ENCODE data around the gene CLEC14A. TPM values are rescaled to one million over a fixed set of nuclear protein-coding genes. Genes with fewer than 3 reads are reported as not detected.

Gene CLEC14A
- total RNA-seq, 2 donors from 2014 or later = not detected

- DNase-seq (ENCODE audit: low spot score) = no peak
- no peak for ATAC-seq
- Mint-ChIP-seq H3K9me3 (peaks cover 5% of the 10 kb centered on the region), H3K4me3 (no peak overlapping the region), H3K4me1 (ENCODE audit: low read depth in 2 of 2) (peaks cover 0 to 10% of the 10 kb centered on the region in 2 donors), H3K27me3 (peaks cover 35 to 41% of the 10 kb centered on the region in 2 donors), H3K27ac (no peak overlapping the region), H3K36me3 (peaks cover 4% of the 10 kb centered on the region)
These were observed 1.6 kb upstream of the CLEC14A start for GRCh38 chr14:38257507-38257906.

GRCh38 chr14:38256533-38256840, 594 bp upstream of the CLEC14A start:
- Mint-ChIP-seq H3K27ac (no peak overlapping the region), H3K4me3 (no peak overlapping the region), H3K9me3 (no peaks in the 10 kb centered on the region), H3K27me3 (peaks cover 34 to 39% of the 10 kb centered on the region in 2 donors), H3K36me3 (no peaks in the 10 kb centered on the region), H3K4me1 (ENCODE audit: low read depth in 2 of 2) (peaks cover 0 to 10% of the 10 kb centered on the region in 2 donors)
- DNase-seq (ENCODE audit: low spot score) (no peak), ATAC-seq (no peak)

GRCh38 chr14:38255408-38255672, 553 bp downstream of the CLEC14A start:
- DNase-seq (ENCODE audit: low spot score) (no peak), ATAC-seq (peak; percentile 38 to 69)
- Mint-ChIP-seq H3K27ac (no peak overlapping the region), H3K27me3 (peaks cover 28 to 36% of the 10 kb centered on the region in 2 donors), H3K4me1 (ENCODE audit: low read depth in 2 of 2) (peaks cover 0 to 10% of the 10 kb centered on the region in 2 donors), H3K4me3 (no peak overlapping the region), H3K36me3 (no peaks in the 10 kb centered on the region), H3K9me3 (no peaks in the 10 kb centered on the region)

- Mint-ChIP-seq H3K4me3 (no peak overlapping the region), H3K36me3 (no peaks in the 10 kb centered on the region), H3K27ac (no peak overlapping the region), H3K27me3 (peaks cover 22 to 39% of the 10 kb centered on the region in 2 donors), H3K9me3 (no peaks in the 10 kb centered on the region), H3K4me1 (ENCODE audit: low read depth in 2 of 2) (peaks cover 0 to 10% of the 10 kb centered on the region in 2 donors)
- DNase-seq (ENCODE audit: low spot score) (no peak), ATAC-seq (no peak)
These were observed 1.1 kb downstream of the CLEC14A start for GRCh38 chr14:38254571-38255407.

- H3K4me1 Mint-ChIP-seq (ENCODE audit: low read depth in 2 of 2) = peaks cover 0 to 10% of the 10 kb centered on the region in 2 donors
- H3K9me3 Mint-ChIP-seq = no peaks in the 10 kb centered on the region
- no peak overlapping the region for H3K4me3 Mint-ChIP-seq
- no peak overlapping the region for H3K27ac Mint-ChIP-seq
- H3K27me3 Mint-ChIP-seq = peaks cover 22 to 41% of the 10 kb centered on the region in 2 donors
- H3K36me3 Mint-ChIP-seq = no peaks in the 10 kb centered on the region
- DNase-seq (ENCODE audit: low spot score) (no peak), ATAC-seq (no peak)
These were observed 2.2 kb downstream of the CLEC14A start for GRCh38 chr14:38253676-38254075.

GRCh38 chr14:38252066-38252710, 3.7 kb downstream of the CLEC14A start:
- peaks cover 0 to 10% of the 10 kb centered on the region in 2 donors for H3K4me1 Mint-ChIP-seq (ENCODE audit: low read depth in 2 of 2)
- ATAC-seq = no peak
- no peak for DNase-seq (ENCODE audit: low spot score)
- no peaks in the 10 kb centered on the region for H3K36me3 Mint-ChIP-seq
- no peaks in the 10 kb centered on the region for H3K9me3 Mint-ChIP-seq
- peaks cover 17 to 36% of the 10 kb centered on the region in 2 donors for H3K27me3 Mint-ChIP-seq
- H3K4me3 Mint-ChIP-seq = no peak overlapping the region
- H3K27ac Mint-ChIP-seq = no peak overlapping the region

- DNase-seq (ENCODE audit: low spot score) (no peak), ATAC-seq (no peak)
- Mint-ChIP-seq H3K4me3 (no peak overlapping the region), H3K4me1 (ENCODE audit: low read depth in 2 of 2) (peaks cover 0 to 5% of the 10 kb centered on the region in 2 donors), H3K27me3 (peaks cover 29 to 34% of the 10 kb centered on the region in 2 donors), H3K36me3 (no peaks in the 10 kb centered on the region), H3K9me3 (no peaks in the 10 kb centered on the region), H3K27ac (no peak overlapping the region)
These were observed 5.6 kb downstream of the CLEC14A start for GRCh38 chr14:38250331-38250730.

GRCh38 chr14:38248321-38249028, 7.4 kb downstream of the CLEC14A start:
- Mint-ChIP-seq H3K27ac (no peak overlapping the region), H3K36me3 (no peaks in the 10 kb centered on the region), H3K4me1 (ENCODE audit: low read depth in 2 of 2) (no peaks in the 10 kb centered on the region), H3K27me3 (peaks cover 23 to 25% of the 10 kb centered on the region in 2 donors), H3K9me3 (no peaks in the 10 kb centered on the region), H3K4me3 (no peak overlapping the region)
- DNase-seq (ENCODE audit: low spot score) = no peak
- ATAC-seq = no peak

- Mint-ChIP-seq H3K27ac (no peak overlapping the region), H3K27me3 (peaks cover 27 to 45% of the 10 kb centered on the region in 2 donors), H3K4me1 (ENCODE audit: low read depth in 2 of 2) (no peaks in the 10 kb centered on the region), H3K4me3 (no peak overlapping the region), H3K36me3 (no peaks in the 10 kb centered on the region), H3K9me3 (no peaks in the 10 kb centered on the region)
- DNase-seq (ENCODE audit: low spot score) (no peak), ATAC-seq (no peak)
These were observed 12.1 kb downstream of the CLEC14A start for GRCh38 chr14:38243696-38244240.

GRCh38 chr14:38238878-38239277, 17.0 kb downstream of the CLEC14A start:
- Mint-ChIP-seq H3K36me3 (no peaks in the 10 kb centered on the region), H3K27me3 (peaks cover 22 to 36% of the 10 kb centered on the region in 2 donors), H3K9me3 (no peaks in the 10 kb centered on the region), H3K4me3 (no peak overlapping the region), H3K4me1 (ENCODE audit: low read depth in 2 of 2) (no peaks in the 10 kb centered on the region), H3K27ac (no peak overlapping the region)
- ATAC-seq (no peak), DNase-seq (ENCODE audit: low spot score) (no peak)

- H3K27me3 Mint-ChIP-seq = peaks cover 22 to 36% of the 10 kb centered on the region in 2 donors
- DNase-seq (ENCODE audit: low spot score) (no peak), ATAC-seq (no peak)
- H3K4me3 Mint-ChIP-seq = no peak overlapping the region
- no peak overlapping the region for H3K27ac Mint-ChIP-seq
- H3K9me3 Mint-ChIP-seq = no peaks in the 10 kb centered on the region
- H3K36me3 Mint-ChIP-seq = no peaks in the 10 kb centered on the region
- H3K4me1 Mint-ChIP-seq (ENCODE audit: low read depth in 2 of 2) = no peaks in the 10 kb centered on the region
These were observed 17.6 kb downstream of the CLEC14A start for GRCh38 chr14:38238332-38238731.

- DNase-seq (ENCODE audit: low spot score) = no peak
- H3K9me3 Mint-ChIP-seq = no peaks in the 10 kb centered on the region
- H3K4me1 Mint-ChIP-seq (ENCODE audit: low read depth in 2 of 2) = no peaks in the 10 kb centered on the region
- ATAC-seq = no peak
- H3K36me3 Mint-ChIP-seq = no peaks in the 10 kb centered on the region
- no peak overlapping the region for H3K4me3 Mint-ChIP-seq
- H3K27ac Mint-ChIP-seq = no peak overlapping the region
- peaks cover 21 to 29% of the 10 kb centered on the region in 2 donors for H3K27me3 Mint-ChIP-seq
These were observed 22.7 kb downstream of the CLEC14A start for GRCh38 chr14:38233218-38233617.

GRCh38 chr14:38226366-38226765, 29.5 kb downstream of the CLEC14A start:
- no peaks in the 10 kb centered on the region for H3K36me3 Mint-ChIP-seq
- H3K4me1 Mint-ChIP-seq (ENCODE audit: low read depth in 2 of 2) = no peaks in the 10 kb centered on the region
- ATAC-seq = no peak
- no peak overlapping the region for H3K27ac Mint-ChIP-seq
- H3K27me3 Mint-ChIP-seq = peaks cover 7 to 27% of the 10 kb centered on the region in 2 donors
- no peak overlapping the region for H3K4me3 Mint-ChIP-seq
- DNase-seq (ENCODE audit: low spot score) = no peak
- no peaks in the 10 kb centered on the region for H3K9me3 Mint-ChIP-seq

GRCh38 chr14:38225946-38226345, 29.9 kb downstream of the CLEC14A start:
- no peak overlapping the region for H3K27ac Mint-ChIP-seq
- ATAC-seq = no peak
- DNase-seq (ENCODE audit: low spot score) = no peak
- H3K4me1 Mint-ChIP-seq (ENCODE audit: low read depth in 2 of 2) = no peaks in the 10 kb centered on the region
- H3K27me3 Mint-ChIP-seq = peaks cover 3 to 26% of the 10 kb centered on the region in 2 donors
- no peak overlapping the region for H3K4me3 Mint-ChIP-seq
- no peaks in the 10 kb centered on the region for H3K9me3 Mint-ChIP-seq
- H3K36me3 Mint-ChIP-seq = no peaks in the 10 kb centered on the region
